HG03060 (cell line): ENCODE results near the gene IFNGR2.
"Not testable (repeated sequence)": the region's sequence is repeated elsewhere in the genome, so short reads cannot be mapped to it uniquely, and the experiment has no call there.

Source experiments
- ATAC-seq: cut with Tn5 transposase; IDR thresholded peaks from one replicate; pipeline ENCODE4 v1.9.1; 2021; ENCODE audit warnings: low read depth, moderate number of reproducible peaks; ENCODE audit not compliant: unreplicated experiment

The IFNGR2 gene

GRCh38 chr21:33398361-33398760 lies 4.9 kb upstream of the IFNGR2 start:
- no peak for ATAC-seq

- ATAC-seq, result no peak
Observed at GRCh38 chr21:33401630-33401992, 1.6 kb upstream of the IFNGR2 start.

- no peak for ATAC-seq
Observed at GRCh38 chr21:33402001-33402979, 923 bp upstream of the IFNGR2 start.

GRCh38 chr21:33403786-33404585 lies 773 bp downstream of the IFNGR2 start:
- ATAC-seq, result no peak

GRCh38 chr21:33406493-33406892 lies 3.3 kb downstream of the IFNGR2 start:
- no peak for ATAC-seq

GRCh38 chr21:33411949-33412430 lies 8.8 kb downstream of the IFNGR2 start:
- no peak for ATAC-seq

- ATAC-seq, result not testable (repeated sequence)
Observed at GRCh38 chr21:33412439-33412831, 9.2 kb downstream of the IFNGR2 start.

GRCh38 chr21:33412832-33413519 lies 9.8 kb downstream of the IFNGR2 start:
- no peak for ATAC-seq

GRCh38 chr21:33414068-33414467 lies 10.9 kb downstream of the IFNGR2 start:
- no peak for ATAC-seq

GRCh38 chr21:33414926-33415325 lies 11.7 kb downstream of the IFNGR2 start:
- no peak for ATAC-seq

GRCh38 chr21:33418691-33419090 lies 15.5 kb downstream of the IFNGR2 start:
- ATAC-seq, result no peak

GRCh38 chr21:33419538-33420123 lies 16.4 kb downstream of the IFNGR2 start:
- no peak for ATAC-seq

- no peak for ATAC-seq
Observed at GRCh38 chr21:33421713-33422393, 18.6 kb downstream of the IFNGR2 start.

- ATAC-seq, result no peak
Observed at GRCh38 chr21:33424214-33424613, 21.0 kb downstream of the IFNGR2 start.

- no peak for ATAC-seq
Observed at GRCh38 chr21:33425825-33426224, 22.6 kb downstream of the IFNGR2 start.

GRCh38 chr21:33427051-33427450 lies 23.8 kb downstream of the IFNGR2 start:
- no peak for ATAC-seq

GRCh38 chr21:33428669-33429068 lies 25.5 kb downstream of the IFNGR2 start:
- ATAC-seq, result no peak

GRCh38 chr21:33430858-33431257 lies 27.6 kb downstream of the IFNGR2 start:
- ATAC-seq, result no peak

- ATAC-seq, result no peak
Observed at GRCh38 chr21:33432496-33432895, 29.3 kb downstream of the IFNGR2 start.

- no peak for ATAC-seq
Observed at GRCh38 chr21:33433001-33433400, 29.8 kb downstream of the IFNGR2 start.
